BLaER1 treated with 17β-estradiol and CSF1 and Interleukin-3, amounts not matched to agents 10 nM and 100 nM (cell line): ENCODE results near the gene PRDX2.

Experiments
- H3K27ac ChIP-seq, 11 experiments: shearing (Covaris generic); formaldehyde crosslinking; 2 replicates each; pipeline ENCODE4 v1.8.1; 2022
- H3K27me3 ChIP-seq, 11 experiments: shearing (Covaris generic); formaldehyde crosslinking; 2 replicates each; pipeline ENCODE4 v1.8.1; 2022
- H3K36me3 ChIP-seq, 11 experiments: shearing (Covaris generic); formaldehyde crosslinking; 2 replicates each; pipeline ENCODE4 v1.8.1; 2022
- H3K4me1 ChIP-seq, 10 experiments: shearing (Covaris generic); formaldehyde crosslinking; 2 replicates each; pipeline ENCODE4 v1.8.1; 2022
- H3K4me2 ChIP-seq, 11 experiments: shearing (Covaris generic); formaldehyde crosslinking; 2 replicates each; pipeline ENCODE4 v1.8.1; 2022
- H3K4me3 ChIP-seq, 10 experiments: shearing (Covaris generic); formaldehyde crosslinking; 2 replicates each; pipeline ENCODE4 v1.8.1; 2022
- H3K9ac ChIP-seq, 11 experiments: shearing (Covaris generic); formaldehyde crosslinking; 2 replicates each; pipeline ENCODE4 v1.8.1; 2022
- H3K9me3 ChIP-seq, 11 experiments: shearing (Covaris generic); formaldehyde crosslinking; replicated peaks in 1 of 11; 2 replicates each; pipeline ENCODE4 v1.8.1; 2022
- H4K20me1 ChIP-seq, 11 experiments: shearing (Covaris generic); formaldehyde crosslinking; 2 replicates each; pipeline ENCODE4 v1.8.1; 2022
- Cebpa-rat ChIP-seq, 11 experiments: shearing (Covaris generic); IDR thresholded peaks; 2 replicates each; pipeline ENCODE4 v1.8.1; 2022

The PRDX2 gene

GRCh38 chr19:12749938-12750521 is 51.6 kb downstream of the PRDX2 start:
- Histone ChIP-seq H3K27me3 (peaks cover 0 to 12% (median 0%) of the 10 kb centered on the region in 11 experiments; a peak in 1 of 22 replicates), H3K36me3 (peaks cover 33 to 39% (median 37%) of the 10 kb centered on the region in 11 experiments), H3K4me2 (peak overlapping the region; percentile 92 to 99 (median 98)), H3K9me3 (peaks cover 12 to 26% (median 17%) of the 10 kb centered on the region in 11 experiments), H3K4me1 (peaks cover 23 to 61% (median 41%) of the 10 kb centered on the region in 10 experiments), H4K20me1 (peaks cover 0 to 24% (median 7%) of the 10 kb centered on the region in 11 experiments; a peak in 9 of 22 replicates), H3K4me3 (peak overlapping the region; percentile 23 to 63 (median 45); a peak in 17 of 20 replicates), H3K27ac (peak overlapping the region in 9 of 11 experiments; percentile 44 to 73 (median 62); a peak in 19 of 22 replicates), H3K9ac (peak overlapping the region; percentile 54 to 76 (median 66); a peak in 21 of 22 replicates)
- no peak for TF ChIP-seq Cebpa-rat (IDR thresholded peaks at IDR 0.05)

GRCh38 chr19:12748489-12748888 is 53.1 kb downstream of the PRDX2 start:
- Histone ChIP-seq H3K4me2 (peak overlapping the region in 4 of 11 experiments; percentile 96 to 99 (median 98); a peak in 4 of 22 replicates), H3K9me3 (peaks cover 12 to 26% (median 17%) of the 10 kb centered on the region in 11 experiments), H3K27ac (peak overlapping the region in 3 of 11 experiments; percentile 73; a peak in 4 of 22 replicates), H4K20me1 (peaks cover 0 to 30% (median 15%) of the 10 kb centered on the region in 11 experiments; a peak in 9 of 22 replicates), H3K4me1 (peaks cover 26 to 63% (median 52%) of the 10 kb centered on the region in 10 experiments), H3K36me3 (peaks cover 39 to 51% (median 48%) of the 10 kb centered on the region in 11 experiments), H3K9ac (no peak overlapping the region), H3K27me3 (peaks cover 0 to 12% (median 0%) of the 10 kb centered on the region in 11 experiments; a peak in 1 of 22 replicates), H3K4me3 (no peak overlapping the region)
- TF ChIP-seq Cebpa-rat (IDR thresholded peaks at IDR 0.05): no peak
